WTC11 (cell line): Measurements from ENCODE around the gene ZSCAN23. TPM values are rescaled to one million over a fixed set of nuclear protein-coding genes. Genes with fewer than 3 reads are reported as not detected.
"Not testable (repeated sequence)": the region's sequence is repeated elsewhere in the genome, so short reads cannot be mapped to it uniquely, and the experiment has no call there.

Experiments
- ATAC-seq: fragments of 200-7000 bp; cut with Tn5 transposase; 2 replicates; pipeline ENCODE4 v1.10.0; 2021; ENCODE audit warnings: mild to moderate bottlenecking, moderate library complexity
- CTCF ChIA-PET: fragments of 300-600 bp; sonication (Branson Sonifier 250); formaldehyde crosslinking; loops from one replicate; lab custom pipeline; 2021; ENCODE audit warnings: antibody characterized with exemption; lab: Charles Lee
- POLR2A ChIA-PET: fragments of 350-600 bp; sonication (Branson Sonifier 250); formaldehyde crosslinking; loops from one replicate; lab custom pipeline; 2021; ENCODE audit warnings: antibody characterized with exemption; lab: Charles Lee
- DNase-seq: peaks from one replicate; pipeline ENCODE4 v3.0.0; 2021; ENCODE audit warnings: low spot score
- H3K27ac Mint-ChIP-seq: 2 replicates; pipeline ENCODE4 v1.8.0; 2021; ENCODE audit warnings: mixed read lengths
- H3K27me3 Mint-ChIP-seq: 2 replicates; pipeline ENCODE4 v1.8.0; 2021; ENCODE audit warnings: low read depth, mild to moderate bottlenecking, moderate library complexity, mixed read lengths
- H3K36me3 Mint-ChIP-seq: 2 replicates; pipeline ENCODE4 v1.8.0; 2021; ENCODE audit warnings: mixed read lengths
- H3K4me1 Mint-ChIP-seq: 2 replicates; pipeline ENCODE4 v1.8.0; 2022; ENCODE audit warnings: mixed read lengths
- H3K4me3 Mint-ChIP-seq: 2 replicates; pipeline ENCODE4 v1.8.0; 2021; ENCODE audit warnings: mild to moderate bottlenecking, moderate library complexity, mixed read lengths
- H3K9me3 Mint-ChIP-seq: 2 replicates; pipeline ENCODE4 v1.8.0; 2021; ENCODE audit warnings: mixed read lengths
- ETV6 ChIP-seq: sonication (generic); formaldehyde crosslinking; IDR thresholded peaks from 2 replicates; pipeline ENCODE4 v1.8.1; 2022; ENCODE audit warnings: mild to moderate bottlenecking, missing genetic modification reagents
- NFYB ChIP-seq: sonication (generic); formaldehyde crosslinking; conservative IDR thresholded peaks from 2 replicates; pipeline ENCODE4 v1.8.0; 2022; ENCODE audit warnings: low read depth, missing genetic modification reagents
- SMAD3 ChIP-seq: sonication (generic); formaldehyde crosslinking; IDR thresholded peaks from 2 replicates; pipeline ENCODE4 v1.8.0; 2022; ENCODE audit warnings: missing genetic modification reagents, mild to moderate bottlenecking, borderline replicate concordance
- TCF7 ChIP-seq: sonication (generic); formaldehyde crosslinking; IDR thresholded peaks from 2 replicates; pipeline ENCODE4 v1.8.0; 2022; ENCODE audit warnings: mild to moderate bottlenecking, low read depth, missing genetic modification reagents, moderate library complexity
- ZNF138 ChIP-seq: sonication (generic); formaldehyde crosslinking; conservative IDR thresholded peaks from 2 replicates; pipeline ENCODE4 v1.8.1; 2022; ENCODE audit warnings: mild to moderate bottlenecking, moderate library complexity, missing genetic modification reagents
- ZNF416 ChIP-seq: fragments of 250-450 bp; sonication (Bioruptor Pico); IDR thresholded peaks from 2 replicates; pipeline ENCODE4 v1.9.0; 2021; ENCODE audit warnings: mild to moderate bottlenecking, inconsistent platforms
- total RNA-seq: library from RNA; stranded (reverse); gene quantifications from 3 replicates; pipeline ENCODE4 v1.2.3, GENCODE V29; 2021
- TF ChIP-seq, protein P1 (sequence below): sonication (generic); formaldehyde crosslinking; IDR thresholded peaks from 2 replicates; pipeline ENCODE4 v1.8.1; 2022; ENCODE audit warnings: low read depth, missing genetic modification reagents, borderline replicate concordance
- TF ChIP-seq, protein P2 (sequence below): fragments of 250-450 bp; sonication (Bioruptor Pico); IDR thresholded peaks from 2 replicates; pipeline ENCODE4 v1.9.0; 2021; ENCODE audit warnings: moderate library complexity, mild to moderate bottlenecking, inconsistent platforms, borderline replicate concordance
- TF ChIP-seq, protein P3 (sequence below): sonication (generic); formaldehyde crosslinking; IDR thresholded peaks from 2 replicates; pipeline ENCODE4 v1.8.1; 2023; ENCODE audit warnings: mild to moderate bottlenecking, moderate library complexity, missing genetic modification reagents
- TF ChIP-seq, protein P4 (sequence below): sonication (generic); formaldehyde crosslinking; IDR thresholded peaks from 2 replicates; pipeline ENCODE4 v1.8.0; 2022; ENCODE audit warnings: missing genetic modification reagents
- TF ChIP-seq, protein P5 (sequence below): sonication (generic); formaldehyde crosslinking; conservative IDR thresholded peaks from 2 replicates; pipeline ENCODE4 v1.8.1; 2023; ENCODE audit warnings: mild to moderate bottlenecking, low read depth, missing genetic modification reagents, moderate library complexity
- TF ChIP-seq, protein P6 (sequence below): sonication (generic); formaldehyde crosslinking; IDR thresholded peaks from 2 replicates; pipeline ENCODE4 v1.8.1; 2023; ENCODE audit warnings: mild to moderate bottlenecking, missing genetic modification reagents, moderate library complexity

Gene ZSCAN23
- total RNA-seq, 1 experiment from 2014 or later, result 8.7 TPM

DNA sequence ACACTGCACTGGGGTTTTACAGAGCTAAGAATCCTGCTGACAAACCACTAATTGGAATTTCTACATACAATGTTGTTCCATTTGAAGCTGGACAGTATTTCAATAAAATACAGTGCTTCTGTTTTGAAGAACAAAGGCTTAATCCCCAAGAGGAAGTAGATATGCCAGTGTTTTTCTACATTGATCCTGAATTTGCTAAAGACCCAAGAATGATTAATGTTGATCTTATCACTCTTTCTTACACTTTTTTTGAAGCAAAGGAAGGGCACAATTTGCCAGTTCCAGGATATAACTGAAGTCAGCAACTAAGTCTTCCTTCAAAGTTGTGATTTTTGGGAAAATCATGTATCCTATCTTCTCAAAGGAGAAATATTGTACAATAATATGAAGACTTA lies 4.2 kb upstream of the ZSCAN23 start:
- POLR2A ChIA-PET, DNase-seq, H3K36me3 Mint-ChIP-seq, H3K27ac Mint-ChIP-seq, ATAC-seq: not testable (repeated sequence)
- H3K27me3 Mint-ChIP-seq, result peaks cover 14% of the 10 kb centered on the region
- CTCF ChIA-PET, result interaction anchor here (1.0 to 1.7 kb wide), 3 partner anchors 64 to 95 kb away, joined by 4 to 10 read pairs (median 4); no protein-coding TSS in a partner anchor
- peaks cover 16% of the 10 kb centered on the region for H3K9me3 Mint-ChIP-seq
- peak overlapping the region; percentile 86 for H3K4me3 Mint-ChIP-seq
- H3K4me1 Mint-ChIP-seq, result peaks cover 11% of the 10 kb centered on the region

DNA sequence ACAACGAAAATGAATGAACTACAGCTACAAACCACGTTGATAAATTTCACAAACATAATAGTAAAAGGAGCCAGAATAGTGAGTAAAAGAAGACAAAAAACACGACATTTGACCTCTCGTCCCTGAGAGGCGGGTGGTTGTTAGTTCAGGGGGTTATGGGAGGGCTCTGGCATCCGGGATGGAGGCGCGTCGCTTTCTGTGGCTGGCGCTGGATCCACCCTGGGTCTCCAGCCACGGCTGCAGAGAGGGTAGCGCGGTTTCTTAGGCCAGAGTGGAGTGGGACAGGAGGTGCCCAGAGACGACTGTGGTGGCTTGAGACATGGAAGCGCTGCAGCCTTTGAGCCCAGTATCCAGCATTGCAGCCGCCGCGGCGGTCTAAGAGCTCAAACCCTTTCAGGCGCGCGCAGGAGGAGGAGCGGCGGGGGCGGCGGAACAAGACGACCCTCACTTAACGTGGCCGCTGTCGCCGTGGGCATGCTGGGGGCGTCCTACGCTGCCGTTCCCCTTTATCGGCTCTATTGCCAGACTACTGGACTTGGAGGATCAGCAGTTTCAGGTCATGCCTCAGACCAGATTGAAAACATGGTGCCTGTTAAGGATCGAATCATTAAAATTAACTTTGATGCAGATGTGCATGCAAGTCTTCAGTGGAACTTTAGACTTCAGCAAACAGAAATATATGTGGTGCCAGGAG lies 3.7 kb upstream of the ZSCAN23 start:
- Mint-ChIP-seq H3K36me3 (peaks cover 2% of the 10 kb centered on the region; the same call in 1 of the 2 replicates), H3K4me1 (peaks cover 16% of the 10 kb centered on the region), H3K27me3 (peaks cover 9% of the 10 kb centered on the region), H3K27ac (peak overlapping the region; percentile 23), H3K9me3 (peaks cover 16% of the 10 kb centered on the region), H3K4me3 (peak overlapping the region; percentile 86)
- TF ChIP-seq ETV6 (CRISPR knock-in tag), result 0 out of 2 replicates have a peak, but pooled peaks have one; percentile 27
- TF ChIP-seq, protein P1, sequence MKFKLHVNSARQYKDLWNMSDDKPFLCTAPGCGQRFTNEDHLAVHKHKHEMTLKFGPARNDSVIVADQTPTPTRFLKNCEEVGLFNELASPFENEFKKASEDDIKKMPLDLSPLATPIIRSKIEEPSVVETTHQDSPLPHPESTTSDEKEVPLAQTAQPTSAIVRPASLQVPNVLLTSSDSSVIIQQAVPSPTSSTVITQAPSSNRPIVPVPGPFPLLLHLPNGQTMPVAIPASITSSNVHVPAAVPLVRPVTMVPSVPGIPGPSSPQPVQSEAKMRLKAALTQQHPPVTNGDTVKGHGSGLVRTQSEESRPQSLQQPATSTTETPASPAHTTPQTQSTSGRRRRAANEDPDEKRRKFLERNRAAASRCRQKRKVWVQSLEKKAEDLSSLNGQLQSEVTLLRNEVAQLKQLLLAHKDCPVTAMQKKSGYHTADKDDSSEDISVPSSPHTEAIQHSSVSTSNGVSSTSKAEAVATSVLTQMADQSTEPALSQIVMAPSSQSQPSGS (CRISPR knock-in tag), result no peak
- TF ChIP-seq, protein P2, sequence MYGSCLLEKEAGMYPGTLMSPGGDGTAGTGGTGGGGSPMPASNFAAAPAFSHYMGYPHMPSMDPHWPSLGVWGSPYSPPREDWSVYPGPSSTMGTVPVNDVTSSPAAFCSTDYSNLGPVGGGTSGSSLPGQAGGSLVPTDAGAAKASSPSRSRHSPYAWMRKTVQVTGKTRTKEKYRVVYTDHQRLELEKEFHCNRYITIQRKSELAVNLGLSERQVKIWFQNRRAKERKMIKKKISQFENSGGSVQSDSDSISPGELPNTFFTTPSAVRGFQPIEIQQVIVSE (CRISPR knock-in tag), result no peak
- TF ChIP-seq, protein P3, sequence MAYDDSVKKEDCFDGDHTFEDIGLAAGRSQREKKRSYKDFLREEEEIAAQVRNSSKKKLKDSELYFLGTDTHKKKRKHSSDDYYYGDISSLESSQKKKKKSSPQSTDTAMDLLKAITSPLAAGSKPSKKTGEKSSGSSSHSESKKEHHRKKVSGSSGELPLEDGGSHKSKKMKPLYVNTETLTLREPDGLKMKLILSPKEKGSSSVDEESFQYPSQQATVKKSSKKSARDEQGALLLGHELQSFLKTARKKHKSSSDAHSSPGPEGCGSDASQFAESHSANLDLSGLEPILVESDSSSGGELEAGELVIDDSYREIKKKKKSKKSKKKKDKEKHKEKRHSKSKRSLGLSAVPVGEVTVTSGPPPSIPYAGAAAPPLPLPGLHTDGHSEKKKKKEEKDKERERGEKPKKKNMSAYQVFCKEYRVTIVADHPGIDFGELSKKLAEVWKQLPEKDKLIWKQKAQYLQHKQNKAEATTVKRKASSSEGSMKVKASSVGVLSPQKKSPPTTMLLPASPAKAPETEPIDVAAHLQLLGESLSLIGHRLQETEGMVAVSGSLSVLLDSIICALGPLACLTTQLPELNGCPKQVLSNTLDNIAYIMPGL (CRISPR knock-in tag), result peak; percentile 54; the same call in 1 of the 2 replicates
- no peak for TF ChIP-seq TCF7
- 0 out of 2 replicates have a peak, but pooled peaks have one; percentile 27 for TF ChIP-seq SMAD3 (CRISPR knock-in tag)
- TF ChIP-seq ZNF416, result no peak
- ChIA-PET CTCF (interaction anchor here (1.0 to 1.7 kb wide), 3 partner anchors 64 to 96 kb away, joined by 4 to 10 read pairs (median 4); no protein-coding TSS in a partner anchor), POLR2A (no interaction called here)
- DNase-seq (peak; percentile 47), ATAC-seq (peak; percentile 61)

DNA sequence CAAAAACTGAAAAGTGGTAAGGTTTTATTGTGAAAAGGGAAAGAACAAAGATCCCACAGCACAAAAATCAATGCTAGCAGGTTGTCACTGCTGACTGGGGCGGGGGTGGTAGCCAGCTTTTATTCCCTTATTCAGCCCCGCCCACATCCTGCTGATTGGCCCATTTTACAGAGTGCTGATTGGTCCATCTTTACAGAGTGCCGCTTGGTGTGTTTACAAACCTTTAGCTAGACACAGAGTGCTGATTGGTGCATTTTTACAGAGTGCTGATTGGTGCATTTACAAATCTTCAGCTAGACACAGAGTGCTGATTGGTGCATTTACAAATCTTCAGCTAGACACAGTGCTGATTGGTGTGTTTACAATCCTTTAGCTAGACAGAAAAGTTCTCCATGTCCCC lies 1.5 kb upstream of the ZSCAN23 start:
- H3K27me3 Mint-ChIP-seq, H3K27ac Mint-ChIP-seq, H3K4me3 Mint-ChIP-seq, POLR2A ChIA-PET, H3K36me3 Mint-ChIP-seq, ATAC-seq, CTCF ChIA-PET: not testable (repeated sequence)
- H3K9me3 Mint-ChIP-seq, result peaks cover 16% of the 10 kb centered on the region
- H3K4me1 Mint-ChIP-seq, result peaks cover 16% of the 10 kb centered on the region
- peak; percentile 23 for DNase-seq
- TF ChIP-seq NFYB (CRISPR knock-in tag), result peak; percentile 75

DNA sequence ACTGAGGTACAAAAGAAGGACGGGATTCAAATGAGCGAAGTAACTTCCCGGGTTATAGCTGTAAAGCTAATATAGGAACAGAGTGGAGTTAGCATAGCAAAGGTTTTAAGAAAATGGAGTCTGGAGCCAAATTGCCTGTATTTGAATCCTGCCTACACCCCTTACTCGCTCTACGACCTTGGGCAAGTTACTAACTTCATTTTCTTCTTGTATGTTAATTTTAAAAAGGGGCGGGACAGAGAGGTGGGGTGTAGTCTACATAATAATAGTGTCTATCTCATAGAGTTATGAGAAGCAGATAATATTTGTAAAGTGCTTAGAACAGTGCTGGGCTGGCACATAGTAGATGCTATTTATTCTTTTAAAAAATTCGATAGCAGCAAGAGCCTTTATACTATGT lies 705 bp downstream of the ZSCAN23 start:
- POLR2A ChIA-PET, result interaction anchor here (1.0 kb wide), 1 partner anchor 40 kb away, joined by 3 read pairs; no protein-coding TSS in a partner anchor
- ATAC-seq (no peak), DNase-seq (no peak)
- no peak overlapping the region; the same call in none of the 2 replicates for H3K4me3 Mint-ChIP-seq
- H3K27me3 Mint-ChIP-seq, result peaks cover 6% of the 10 kb centered on the region
- H3K36me3 Mint-ChIP-seq, result peaks cover 2% of the 10 kb centered on the region; the same call in 1 of the 2 replicates
- CTCF ChIA-PET, result interaction anchor here (1.2 to 1.5 kb wide), 2 partner anchors 89 to 100 kb away, joined by 3 read pairs; no protein-coding TSS in a partner anchor
- H3K27ac Mint-ChIP-seq, result peak overlapping the region; percentile 99
- H3K4me1 Mint-ChIP-seq, result peaks cover 16% of the 10 kb centered on the region
- H3K9me3 Mint-ChIP-seq, result peaks cover 16% of the 10 kb centered on the region
- TF ChIP-seq, protein P4, sequence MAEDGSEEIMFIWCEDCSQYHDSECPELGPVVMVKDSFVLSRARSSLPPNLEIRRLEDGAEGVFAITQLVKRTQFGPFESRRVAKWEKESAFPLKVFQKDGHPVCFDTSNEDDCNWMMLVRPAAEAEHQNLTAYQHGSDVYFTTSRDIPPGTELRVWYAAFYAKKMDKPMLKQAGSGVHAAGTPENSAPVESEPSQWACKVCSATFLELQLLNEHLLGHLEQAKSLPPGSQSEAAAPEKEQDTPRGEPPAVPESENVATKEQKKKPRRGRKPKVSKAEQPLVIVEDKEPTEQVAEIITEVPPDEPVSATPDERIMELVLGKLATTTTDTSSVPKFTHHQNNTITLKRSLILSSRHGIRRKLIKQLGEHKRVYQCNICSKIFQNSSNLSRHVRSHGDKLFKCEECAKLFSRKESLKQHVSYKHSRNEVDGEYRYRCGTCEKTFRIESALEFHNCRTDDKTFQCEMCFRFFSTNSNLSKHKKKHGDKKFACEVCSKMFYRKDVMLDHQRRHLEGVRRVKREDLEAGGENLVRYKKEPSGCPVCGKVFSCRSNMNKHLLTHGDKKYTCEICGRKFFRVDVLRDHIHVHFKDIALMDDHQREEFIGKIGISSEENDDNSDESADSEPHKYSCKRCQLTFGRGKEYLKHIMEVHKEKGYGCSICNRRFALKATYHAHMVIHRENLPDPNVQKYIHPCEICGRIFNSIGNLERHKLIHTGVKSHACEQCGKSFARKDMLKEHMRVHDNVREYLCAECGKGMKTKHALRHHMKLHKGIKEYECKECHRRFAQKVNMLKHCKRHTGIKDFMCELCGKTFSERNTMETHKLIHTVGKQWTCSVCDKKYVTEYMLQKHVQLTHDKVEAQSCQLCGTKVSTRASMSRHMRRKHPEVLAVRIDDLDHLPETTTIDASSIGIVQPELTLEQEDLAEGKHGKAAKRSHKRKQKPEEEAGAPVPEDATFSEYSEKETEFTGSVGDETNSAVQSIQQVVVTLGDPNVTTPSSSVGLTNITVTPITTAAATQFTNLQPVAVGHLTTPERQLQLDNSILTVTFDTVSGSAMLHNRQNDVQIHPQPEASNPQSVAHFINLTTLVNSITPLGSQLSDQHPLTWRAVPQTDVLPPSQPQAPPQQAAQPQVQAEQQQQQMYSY, result no peak
- TF ChIP-seq, protein P5, sequence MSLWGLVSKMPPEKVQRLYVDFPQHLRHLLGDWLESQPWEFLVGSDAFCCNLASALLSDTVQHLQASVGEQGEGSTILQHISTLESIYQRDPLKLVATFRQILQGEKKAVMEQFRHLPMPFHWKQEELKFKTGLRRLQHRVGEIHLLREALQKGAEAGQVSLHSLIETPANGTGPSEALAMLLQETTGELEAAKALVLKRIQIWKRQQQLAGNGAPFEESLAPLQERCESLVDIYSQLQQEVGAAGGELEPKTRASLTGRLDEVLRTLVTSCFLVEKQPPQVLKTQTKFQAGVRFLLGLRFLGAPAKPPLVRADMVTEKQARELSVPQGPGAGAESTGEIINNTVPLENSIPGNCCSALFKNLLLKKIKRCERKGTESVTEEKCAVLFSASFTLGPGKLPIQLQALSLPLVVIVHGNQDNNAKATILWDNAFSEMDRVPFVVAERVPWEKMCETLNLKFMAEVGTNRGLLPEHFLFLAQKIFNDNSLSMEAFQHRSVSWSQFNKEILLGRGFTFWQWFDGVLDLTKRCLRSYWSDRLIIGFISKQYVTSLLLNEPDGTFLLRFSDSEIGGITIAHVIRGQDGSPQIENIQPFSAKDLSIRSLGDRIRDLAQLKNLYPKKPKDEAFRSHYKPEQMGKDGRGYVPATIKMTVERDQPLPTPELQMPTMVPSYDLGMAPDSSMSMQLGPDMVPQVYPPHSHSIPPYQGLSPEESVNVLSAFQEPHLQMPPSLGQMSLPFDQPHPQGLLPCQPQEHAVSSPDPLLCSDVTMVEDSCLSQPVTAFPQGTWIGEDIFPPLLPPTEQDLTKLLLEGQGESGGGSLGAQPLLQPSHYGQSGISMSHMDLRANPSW, result no peak
- TF ChIP-seq, protein P6, sequence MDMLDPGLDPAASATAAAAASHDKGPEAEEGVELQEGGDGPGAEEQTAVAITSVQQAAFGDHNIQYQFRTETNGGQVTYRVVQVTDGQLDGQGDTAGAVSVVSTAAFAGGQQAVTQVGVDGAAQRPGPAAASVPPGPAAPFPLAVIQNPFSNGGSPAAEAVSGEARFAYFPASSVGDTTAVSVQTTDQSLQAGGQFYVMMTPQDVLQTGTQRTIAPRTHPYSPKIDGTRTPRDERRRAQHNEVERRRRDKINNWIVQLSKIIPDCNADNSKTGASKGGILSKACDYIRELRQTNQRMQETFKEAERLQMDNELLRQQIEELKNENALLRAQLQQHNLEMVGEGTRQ, result no peak
- TF ChIP-seq ZNF138, result no peak
- TF ChIP-seq, protein P3 (CRISPR knock-in tag), result no peak
